IMR-90 (cell line): Measurements from ENCODE around the gene HTT. TPM values are rescaled to one million over a fixed set of nuclear protein-coding genes. Genes with fewer than 3 reads are reported as not detected.

ENCODE experiments used
- ATAC-seq: fragments of 200-7000 bp; cut with Tn5 transposase; 2 replicates; pipeline ENCODE4 v1.9.1; 2020; ENCODE audit warnings: low read depth, mild to moderate bottlenecking, moderate library complexity
- BruUV-seq: library from RNA; stranded (reverse); fragments of 400-500 nt; replicated peaks from 2 replicates; lab custom pipeline; 2021; lab: Mats Ljungman, UMichigan
- CTCF ChIA-PET: fragments of 300-600 bp; formaldehyde crosslinking; extraction: SDS; loops from one replicate; lab custom pipeline; 2021; ENCODE audit warnings: antibody characterized with exemption; lab: Yijun Ruan, JAX
- POLR2A ChIA-PET: fragments of 300-600 bp; sonication (Branson Sonifier 250); formaldehyde crosslinking; loops from one replicate; lab custom pipeline; 2022; ENCODE audit warnings: antibody characterized with exemption; ENCODE audit not compliant: unreplicated experiment; lab: Charles Lee
- DNase-seq: peaks from one replicate; pipeline ENCODE4 v3.0.0; 2013
- H2AFZ ChIP-seq: replicated peaks from 2 replicates; pipeline ENCODE3; 2013; ENCODE audit warnings: low read length, mild to moderate bottlenecking; ENCODE audit not compliant: poor library complexity
- H2AK5ac ChIP-seq: 2 replicates; pipeline ENCODE4 v1.6.1; 2013; ENCODE audit warnings: low read depth, low read length, inconsistent platforms
- H2AK9ac ChIP-seq: replicated peaks from 2 replicates; pipeline ENCODE3; 2013; ENCODE audit warnings: mild to moderate bottlenecking, low read depth, low read length, moderate library complexity; ENCODE audit not compliant: poor library complexity
- H2BK120ac ChIP-seq: 2 replicates; pipeline ENCODE4 v1.6.1; 2013; ENCODE audit warnings: low read depth, low read length, inconsistent platforms
- H2BK15ac ChIP-seq: 3 replicates; pipeline ENCODE4 v1.6.1; 2013; ENCODE audit warnings: low read depth, low read length, inconsistent platforms
- H2BK20ac ChIP-seq: 2 replicates; pipeline ENCODE4 v1.6.1; 2013; ENCODE audit warnings: low read depth, mild to moderate bottlenecking, inconsistent platforms, low read length, moderate library complexity
- H2BK5ac ChIP-seq: 2 replicates; pipeline ENCODE4 v1.6.1; 2013; ENCODE audit warnings: mild to moderate bottlenecking, low read depth, low read length, inconsistent platforms; ENCODE audit not compliant: poor library complexity, severe bottlenecking
- H3K14ac ChIP-seq: replicated peaks from 2 replicates; pipeline ENCODE4 v1.6.1; 2013; ENCODE audit warnings: low read depth, low read length, inconsistent platforms
- H3K18ac ChIP-seq: 2 replicates; pipeline ENCODE4 v1.6.1; 2013; ENCODE audit warnings: low read depth, low read length, control low read depth
- H3K23ac ChIP-seq: 2 replicates; pipeline ENCODE4 v1.6.1; 2013; ENCODE audit warnings: low read depth, low read length, inconsistent platforms
- H3K27ac ChIP-seq: 2 replicates; pipeline ENCODE4 v1.5.1; 2013; ENCODE audit warnings: mild to moderate bottlenecking, control low read depth, low read length; ENCODE audit not compliant: insufficient read depth
- H3K27me3 ChIP-seq: 2 replicates; pipeline ENCODE4 v1.6.1; 2013; ENCODE audit warnings: low read length; ENCODE audit not compliant: control insufficient read depth, insufficient read depth
- H3K36me3 ChIP-seq: 2 replicates; pipeline ENCODE4 v1.6.1; 2013; ENCODE audit warnings: low read length, mixed read lengths; ENCODE audit not compliant: control insufficient read depth, insufficient read depth
- H3K4ac ChIP-seq: 2 replicates; pipeline ENCODE4 v1.6.1; 2013; ENCODE audit warnings: low read depth, low read length, inconsistent platforms
- H3K4me1 ChIP-seq: 2 replicates; pipeline ENCODE4 v1.6.1; 2013; ENCODE audit warnings: low read length, mixed read lengths; ENCODE audit not compliant: control insufficient read depth, insufficient read depth
- H3K4me2 ChIP-seq: 2 replicates; pipeline ENCODE4 v1.6.1; 2013; ENCODE audit warnings: low read depth, mild to moderate bottlenecking, control low read depth, low read length, moderate library complexity
- H3K4me3 ChIP-seq: 2 replicates; pipeline ENCODE4 v1.5.1; 2013; ENCODE audit warnings: low read depth, mild to moderate bottlenecking, control low read depth, low read length, moderate library complexity; ENCODE audit not compliant: insufficient read depth
- H3K56ac ChIP-seq: 2 replicates; pipeline ENCODE4 v1.6.1; 2013; ENCODE audit warnings: low read length, inconsistent platforms; ENCODE audit not compliant: insufficient read depth; ENCODE audit errors: extremely low read depth
- H3K79me1 ChIP-seq, 2 experiments: 2 replicates each; pipeline ENCODE4 v1.6.1; 2013; ENCODE audit warnings: low read length in 2 of 2, inconsistent platforms in 1 of 2, low read depth in 1 of 2
- H3K9ac ChIP-seq: 2 replicates; pipeline ENCODE4 v1.6.1; 2013; ENCODE audit warnings: low read depth, low read length, control low read depth
- H3K9me1 ChIP-seq: 2 replicates; pipeline ENCODE4 v1.6.1; 2013; ENCODE audit warnings: low read length, inconsistent platforms; ENCODE audit not compliant: insufficient read depth
- H3K9me3 ChIP-seq: 2 replicates; pipeline ENCODE4 v1.6.1; 2013; ENCODE audit warnings: low read length; ENCODE audit not compliant: control insufficient read depth, insufficient read depth
- H4K20me1 ChIP-seq: 2 replicates; pipeline ENCODE4 v1.6.1; 2013; ENCODE audit warnings: low read length, inconsistent platforms; ENCODE audit not compliant: insufficient read depth
- H4K5ac ChIP-seq: 2 replicates; pipeline ENCODE4 v1.6.1; 2013; ENCODE audit warnings: mild to moderate bottlenecking, low read depth, low read length, control low read depth
- H4K8ac ChIP-seq, 2 experiments: 2 replicates each; pipeline ENCODE4 v1.6.1; 2013; ENCODE audit warnings: low read depth in 2 of 2, low read length in 2 of 2, control low read depth in 1 of 2, inconsistent platforms in 1 of 2
- H4K91ac ChIP-seq: 2 replicates; pipeline ENCODE4 v1.6.1; 2013; ENCODE audit warnings: low read depth, low read length, inconsistent platforms; ENCODE audit not compliant: insufficient read depth
- BHLHE40 ChIP-seq: fragments of 150-350 bp; IDR thresholded peaks from 2 replicates; pipeline ENCODE4 v1.6.1; 2016; ENCODE audit warnings: mild to moderate bottlenecking, low read depth, low read length
- CEBPB ChIP-seq: IDR thresholded peaks from 2 replicates; pipeline ENCODE4 v1.6.1; 2012; ENCODE audit warnings: low read depth, low read length, improper control_type of control experiment
- CHD1 ChIP-seq: IDR thresholded peaks from 2 replicates; pipeline ENCODE4 v1.6.1; 2012; ENCODE audit warnings: low read depth, low read length, improper control_type of control experiment
- FOS ChIP-seq: fragments of 150-350 bp; IDR thresholded peaks from 2 replicates; pipeline ENCODE4 v1.6.1; 2016; ENCODE audit warnings: low read depth, low read length
- MAFK ChIP-seq: IDR thresholded peaks from 2 replicates; pipeline ENCODE4 v1.6.1; 2012; ENCODE audit warnings: low read depth, low read length, improper control_type of control experiment
- MAZ ChIP-seq: IDR thresholded peaks from 2 replicates; pipeline ENCODE4 v1.6.1; 2012; ENCODE audit warnings: low read depth, mild to moderate bottlenecking, low read length, improper control_type of control experiment, moderate library complexity, borderline replicate concordance
- MXI1 ChIP-seq: IDR thresholded peaks from 2 replicates; pipeline ENCODE4 v1.6.1; 2012; ENCODE audit warnings: low read depth, mild to moderate bottlenecking, low read length, moderate library complexity, borderline replicate concordance
- NFE2L2 ChIP-seq: fragments of 150-350 bp; IDR thresholded peaks from 2 replicates; pipeline ENCODE4 v1.6.1; 2016; ENCODE audit warnings: low read depth, mild to moderate bottlenecking, low read length
- POLR2A ChIP-seq: IDR thresholded peaks from 2 replicates; pipeline ENCODE4 v1.6.1; 2012; ENCODE audit warnings: mild to moderate bottlenecking, low read depth, low read length
- RAD21 ChIP-seq: IDR thresholded peaks from 2 replicates; pipeline ENCODE4 v1.6.1; 2012; ENCODE audit warnings: low read length, improper control_type of control experiment
- RCOR1 ChIP-seq: IDR thresholded peaks from 2 replicates; pipeline ENCODE4 v1.6.1; 2012; ENCODE audit warnings: mild to moderate bottlenecking, low read length, improper control_type of control experiment; ENCODE audit not compliant: insufficient replicate concordance
- RFX5 ChIP-seq: IDR thresholded peaks from 2 replicates; pipeline ENCODE4 v1.8.0; 2012; ENCODE audit warnings: low read depth, mild to moderate bottlenecking, low read length, moderate library complexity
- SMC3 ChIP-seq: fragments of 150-350 bp; IDR thresholded peaks from 2 replicates; pipeline ENCODE4 v1.6.1; 2016; ENCODE audit warnings: low read depth, mild to moderate bottlenecking, antibody characterized with exemption, low read length, moderate library complexity
- WGBS, 2 experiments: methylation state at CpG; one replicate each; pipeline versions ENCODE4 v1.1.5 to v1.1.7; 2013; ENCODE audit warnings: missing lambda C conversion rate in 2 of 2; ENCODE audit not compliant: insufficient read length in 1 of 2; ENCODE audit errors: extremely low coverage in 2 of 2; 5-methylcytosine and 5-hydroxymethylcytosine counted together
- dilution Hi-C: fragments of 300-500 bp; cut with HindIII; formaldehyde crosslinking; loops from one replicate; pipeline ENCODE4 v1.14.3; 2018; ENCODE audit warnings: low sequenced_read_pairs; ENCODE audit not compliant: unreplicated experiment
- in situ Hi-C: fragments of 300-500 bp; cut with MboI; formaldehyde crosslinking; loops from 3 replicates; pipeline ENCODE4 v1.14.3; 2019; ENCODE audit warnings: low sequenced_read_pairs, inconsistent platforms, mixed read lengths
- intact Hi-C: fragments of 100-400 bp; cut with micrococcal nuclease; formaldehyde crosslinking; loops from 2 replicates; pipeline ENCODE4 v1.10.0; 2022
- polyA plus RNA-seq, 3 experiments: library from polyadenylated mRNA; depleted of rRNA; stranded (reverse); fragments of >200 nt; gene quantifications; 2 replicates each; pipeline ENCODE4 v1.2.3, GENCODE V29; 2012; ENCODE audit warnings: low replicate concordance in 1 of 3
- total RNA-seq: library from RNA; depleted of rRNA; stranded (reverse); fragments of >200 nt; gene quantifications from 2 replicates; pipeline ENCODE4 v1.2.3, GENCODE V29; 2012
- TF ChIP-seq, protein P1 (sequence below): fragments of 150-350 bp; IDR thresholded peaks from 2 replicates; pipeline ENCODE4 v1.6.1; 2017; ENCODE audit warnings: mild to moderate bottlenecking, antibody characterized with exemption, low read length, low read depth
- TF ChIP-seq, protein P2 (sequence below): fragments of 150-350 bp; IDR thresholded peaks from 2 replicates; pipeline ENCODE4 v1.6.1; 2016; ENCODE audit warnings: low read depth, mild to moderate bottlenecking, low read length, moderate library complexity, borderline replicate concordance
- TF ChIP-seq, protein P3 (sequence below): conservative IDR thresholded peaks from 2 replicates; pipeline ENCODE4 v1.5.1; 2012; ENCODE audit warnings: mild to moderate bottlenecking, low read depth, low read length, improper control_type of control experiment

The HTT gene
- total and polyA plus RNA-seq, 2 of the 4 experiments (the other 2 are of a cell fraction): 11.6 to 14.3 TPM

DNA sequence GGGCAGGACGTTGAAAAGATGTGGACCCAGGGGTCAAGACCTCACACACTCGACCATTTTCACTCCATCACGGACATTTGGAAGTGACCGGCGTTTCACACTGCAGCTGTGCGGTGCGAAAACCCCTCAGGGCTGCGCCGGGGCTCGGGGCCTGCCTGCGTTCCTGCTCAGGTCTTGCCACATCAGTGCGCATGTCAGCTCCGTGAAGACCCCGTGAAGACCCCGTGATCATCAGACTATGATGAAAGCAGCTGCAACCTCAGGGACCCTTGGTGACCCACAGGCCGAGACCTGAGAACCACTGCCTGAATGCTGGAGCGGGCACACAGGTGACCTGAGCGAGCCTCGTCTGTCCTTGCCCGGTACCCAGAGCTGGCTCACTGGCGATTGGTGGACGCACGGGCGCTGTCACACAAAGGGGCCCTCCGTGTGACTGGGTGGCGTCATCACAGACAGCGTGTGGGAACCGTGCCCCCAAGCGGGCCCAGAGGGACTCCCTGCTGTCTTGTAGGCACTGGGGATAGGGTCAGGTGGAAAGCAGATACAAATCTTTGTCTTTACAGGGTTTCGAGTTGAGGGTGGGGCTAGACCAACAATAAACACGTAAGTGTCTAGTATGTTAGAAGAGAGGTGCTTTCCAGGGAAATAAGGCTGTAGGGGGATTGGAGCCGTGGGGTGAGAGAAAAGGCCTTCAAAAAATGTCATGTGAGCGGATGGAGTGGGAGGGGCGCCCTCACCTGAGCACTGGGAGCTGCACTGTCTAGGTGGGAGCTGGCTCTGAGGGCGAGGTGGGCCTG lies 187.1 kb downstream of the HTT start:
- H3K4ac ChIP-seq: no peak overlapping the region
- no peak overlapping the region for H2BK15ac ChIP-seq
- no peak overlapping the region for H2BK5ac ChIP-seq
- H2AK9ac ChIP-seq: no peak overlapping the region
- no peak overlapping the region for H4K5ac ChIP-seq
- no peak overlapping the region for H3K9ac ChIP-seq
- no peaks in the 10 kb centered on the region for H4K20me1 ChIP-seq
- no peak overlapping the region for H2BK20ac ChIP-seq
- H3K4me1 ChIP-seq: no peaks in the 10 kb centered on the region
- H3K9me1 ChIP-seq: no peaks in the 10 kb centered on the region
- dilution Hi-C loops: no loop called here
- WGBS, 2 experiments: 80% methylated on average over 17 of the region's 35 CpGs; no CpG with 5 or more reads in 1 of the 2 experiments
- H2BK120ac ChIP-seq: no peak overlapping the region
- no peak for TF ChIP-seq CHD1
- no peak for TF ChIP-seq MAFK
- TF ChIP-seq, protein P1, sequence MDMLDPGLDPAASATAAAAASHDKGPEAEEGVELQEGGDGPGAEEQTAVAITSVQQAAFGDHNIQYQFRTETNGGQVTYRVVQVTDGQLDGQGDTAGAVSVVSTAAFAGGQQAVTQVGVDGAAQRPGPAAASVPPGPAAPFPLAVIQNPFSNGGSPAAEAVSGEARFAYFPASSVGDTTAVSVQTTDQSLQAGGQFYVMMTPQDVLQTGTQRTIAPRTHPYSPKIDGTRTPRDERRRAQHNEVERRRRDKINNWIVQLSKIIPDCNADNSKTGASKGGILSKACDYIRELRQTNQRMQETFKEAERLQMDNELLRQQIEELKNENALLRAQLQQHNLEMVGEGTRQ: no peak
- TF ChIP-seq NFE2L2: no peak
- TF ChIP-seq CEBPB: no peak
- TF ChIP-seq, protein P2, sequence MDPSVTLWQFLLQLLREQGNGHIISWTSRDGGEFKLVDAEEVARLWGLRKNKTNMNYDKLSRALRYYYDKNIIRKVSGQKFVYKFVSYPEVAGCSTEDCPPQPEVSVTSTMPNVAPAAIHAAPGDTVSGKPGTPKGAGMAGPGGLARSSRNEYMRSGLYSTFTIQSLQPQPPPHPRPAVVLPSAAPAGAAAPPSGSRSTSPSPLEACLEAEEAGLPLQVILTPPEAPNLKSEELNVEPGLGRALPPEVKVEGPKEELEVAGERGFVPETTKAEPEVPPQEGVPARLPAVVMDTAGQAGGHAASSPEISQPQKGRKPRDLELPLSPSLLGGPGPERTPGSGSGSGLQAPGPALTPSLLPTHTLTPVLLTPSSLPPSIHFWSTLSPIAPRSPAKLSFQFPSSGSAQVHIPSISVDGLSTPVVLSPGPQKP: no peak
- TF ChIP-seq, protein P3, sequence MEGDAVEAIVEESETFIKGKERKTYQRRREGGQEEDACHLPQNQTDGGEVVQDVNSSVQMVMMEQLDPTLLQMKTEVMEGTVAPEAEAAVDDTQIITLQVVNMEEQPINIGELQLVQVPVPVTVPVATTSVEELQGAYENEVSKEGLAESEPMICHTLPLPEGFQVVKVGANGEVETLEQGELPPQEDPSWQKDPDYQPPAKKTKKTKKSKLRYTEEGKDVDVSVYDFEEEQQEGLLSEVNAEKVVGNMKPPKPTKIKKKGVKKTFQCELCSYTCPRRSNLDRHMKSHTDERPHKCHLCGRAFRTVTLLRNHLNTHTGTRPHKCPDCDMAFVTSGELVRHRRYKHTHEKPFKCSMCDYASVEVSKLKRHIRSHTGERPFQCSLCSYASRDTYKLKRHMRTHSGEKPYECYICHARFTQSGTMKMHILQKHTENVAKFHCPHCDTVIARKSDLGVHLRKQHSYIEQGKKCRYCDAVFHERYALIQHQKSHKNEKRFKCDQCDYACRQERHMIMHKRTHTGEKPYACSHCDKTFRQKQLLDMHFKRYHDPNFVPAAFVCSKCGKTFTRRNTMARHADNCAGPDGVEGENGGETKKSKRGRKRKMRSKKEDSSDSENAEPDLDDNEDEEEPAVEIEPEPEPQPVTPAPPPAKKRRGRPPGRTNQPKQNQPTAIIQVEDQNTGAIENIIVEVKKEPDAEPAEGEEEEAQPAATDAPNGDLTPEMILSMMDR: no peak
- no peak for TF ChIP-seq RAD21
- TF ChIP-seq RCOR1: no peak
- TF ChIP-seq POLR2A: no peak
- no peak for TF ChIP-seq SMC3
- TF ChIP-seq MAZ: no peak
- TF ChIP-seq FOS: no peak
- no peak for TF ChIP-seq BHLHE40
- TF ChIP-seq MXI1: no peak
- no peak for TF ChIP-seq RFX5
- H3K4me3 ChIP-seq: no peak overlapping the region
- no peak overlapping the region for H3K56ac ChIP-seq
- H3K23ac ChIP-seq: no peak overlapping the region
- H3K27ac ChIP-seq: no peak overlapping the region
- in situ Hi-C loops: no loop called here
- no peak overlapping the region for H2AFZ ChIP-seq
- ChIA-PET POLR2A (no interaction called here), CTCF (no interaction called here)
- ATAC-seq (no peak), DNase-seq (no peak)
- H3K79me1 ChIP-seq: no peaks in the 10 kb centered on the region
- H4K91ac ChIP-seq: no peak overlapping the region
- intact Hi-C loops: no loop called here
- H3K36me3 ChIP-seq: no peaks in the 10 kb centered on the region
- no peaks in the 10 kb centered on the region for H3K9me3 ChIP-seq
- no TSS peak for BruUV-seq
- no peak overlapping the region for H3K4me2 ChIP-seq
- H4K8ac ChIP-seq: no peak overlapping the region
- no peak overlapping the region for H3K14ac ChIP-seq
- H3K27me3 ChIP-seq: peaks cover 21% of the 10 kb centered on the region
- H3K18ac ChIP-seq: no peak overlapping the region
- no peak overlapping the region for H2AK5ac ChIP-seq
